ENCODE data around the gene LRRN3.

- TF ChIP-seq CTCF (conservative IDR thresholded peaks at IDR 0.05; ENCODE audit: low read depth, low read length) (no peak), EZH2 (IDR thresholded peaks at IDR 0.05; ENCODE audit: low read length, unreplicated experiment) (no peak)
These were observed 849 bp downstream of the LRRN3 start for GRCh38 chr7:111091593-111092358.

Data from PC-3 (cell line).